Neural cell (in vitro differentiated cells): ENCODE data around the gene KCNK10.
"Not testable (repeated sequence)": the region's sequence is repeated elsewhere in the genome, so short reads cannot be mapped to it uniquely, and the experiment has no call there.

Experiments
- CTCF ChIP-seq: fragments of 450-650 bp; IDR thresholded peaks from 2 replicates; pipeline ENCODE4 v1.5.1; 2014; ENCODE audit warnings: antibody characterized with exemption, mild to moderate bottlenecking, moderate library complexity; ENCODE audit not compliant: poor library complexity, severe bottlenecking
- EP300 ChIP-seq: fragments of 450-650 bp; conservative IDR thresholded peaks from 2 replicates; pipeline ENCODE4 v1.6.1; 2014; ENCODE audit warnings: antibody characterized with exemption, mild to moderate bottlenecking, moderate library complexity; ENCODE audit not compliant: poor library complexity, severe bottlenecking
- EZH2 ChIP-seq: fragments of 200-600, 300-800 bp; shearing (Covaris generic), sonication (generic); IDR thresholded peaks from 2 replicates; pipeline ENCODE4 v1.6.1; 2014; ENCODE audit warnings: antibody characterized with exemption, low read length, borderline replicate concordance, mild to moderate bottlenecking; ENCODE audit not compliant: insufficient read depth, poor library complexity, severe bottlenecking
- MXI1 ChIP-seq: fragments of 450-650 bp; conservative IDR thresholded peaks from 2 replicates; pipeline ENCODE4 v1.6.1; 2014; ENCODE audit warnings: antibody characterized with exemption, mild to moderate bottlenecking; ENCODE audit not compliant: poor library complexity, severe bottlenecking
- POLR2AphosphoS5 ChIP-seq: IDR thresholded peaks from 2 replicates; pipeline ENCODE4 v1.6.1; 2012
- RAD21 ChIP-seq: fragments of 450-650 bp; conservative IDR thresholded peaks from 2 replicates; pipeline ENCODE4 v1.6.1; 2014; ENCODE audit warnings: antibody characterized with exemption, mild to moderate bottlenecking, moderate library complexity
- REST ChIP-seq: IDR thresholded peaks from 2 replicates; pipeline ENCODE4 v1.6.1; 2012; ENCODE audit warnings: borderline replicate concordance

GRCh38 chr14:88261302-88261701, 61.8 kb downstream of the KCNK10 start:
- not testable (repeated sequence) for TF ChIP-seq CTCF, RAD21, REST, POLR2AphosphoS5, EZH2, EP300, MXI1
